ENCODE measurements around the gene DNAJB7. TPM values are rescaled to one million over a fixed set of nuclear protein-coding genes. Genes with fewer than 3 reads are reported as not detected.
A peak's percentile ranks its signal among the peaks of the same experiment; 100 is the strongest.

The DNAJB7 gene
- total and polyA plus RNA-seq, 10 of the 15 experiments (the other 5 are each of a cell fraction or from before 2014, with no cell fraction given) = 0.03 to 0.70 (median 0.29) TPM; not detected in 6

DNA sequence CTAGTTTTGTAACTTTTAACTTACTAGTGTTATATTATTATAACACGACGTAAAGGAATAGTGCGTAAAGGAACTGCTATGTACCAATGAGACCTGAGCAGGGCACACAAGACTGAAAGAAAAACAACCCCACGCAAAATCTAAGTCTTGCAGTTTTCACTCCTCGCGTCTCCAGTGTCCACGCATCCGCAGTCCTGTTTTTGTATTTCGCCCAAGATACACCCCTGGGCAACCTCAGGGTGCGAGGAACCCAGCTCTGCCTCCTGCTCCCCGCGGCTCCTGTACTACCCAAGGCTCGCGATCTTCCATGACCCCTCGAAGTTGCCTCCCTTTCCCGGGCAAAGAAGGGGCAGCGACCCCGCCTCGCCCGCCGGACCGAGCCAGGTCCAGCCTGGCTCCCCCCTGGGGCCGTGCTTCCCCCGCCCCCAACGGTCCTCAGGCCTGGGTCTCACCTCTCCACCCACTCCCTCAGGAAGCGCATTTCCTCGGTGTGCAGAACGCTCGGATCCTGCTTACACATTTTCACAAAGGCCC, 5.9 kb downstream of the DNAJB7 start (continued):
- no peak for TF ChIP-seq CBX3 (IDR thresholded peaks at IDR 0.05; ENCODE audit: borderline replicate concordance, low read depth)
- TF ChIP-seq, protein P1, sequence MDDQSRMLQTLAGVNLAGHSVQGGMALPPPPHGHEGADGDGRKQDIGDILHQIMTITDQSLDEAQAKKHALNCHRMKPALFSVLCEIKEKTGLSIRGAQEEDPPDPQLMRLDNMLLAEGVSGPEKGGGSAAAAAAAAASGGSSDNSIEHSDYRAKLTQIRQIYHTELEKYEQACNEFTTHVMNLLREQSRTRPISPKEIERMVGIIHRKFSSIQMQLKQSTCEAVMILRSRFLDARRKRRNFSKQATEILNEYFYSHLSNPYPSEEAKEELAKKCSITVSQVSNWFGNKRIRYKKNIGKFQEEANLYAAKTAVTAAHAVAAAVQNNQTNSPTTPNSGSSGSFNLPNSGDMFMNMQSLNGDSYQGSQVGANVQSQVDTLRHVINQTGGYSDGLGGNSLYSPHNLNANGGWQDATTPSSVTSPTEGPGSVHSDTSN (IDR thresholded peaks at IDR 0.05; ENCODE audit: insufficient replicate concordance, low read depth, low read length) = no peak
- TF ChIP-seq, protein P2, sequence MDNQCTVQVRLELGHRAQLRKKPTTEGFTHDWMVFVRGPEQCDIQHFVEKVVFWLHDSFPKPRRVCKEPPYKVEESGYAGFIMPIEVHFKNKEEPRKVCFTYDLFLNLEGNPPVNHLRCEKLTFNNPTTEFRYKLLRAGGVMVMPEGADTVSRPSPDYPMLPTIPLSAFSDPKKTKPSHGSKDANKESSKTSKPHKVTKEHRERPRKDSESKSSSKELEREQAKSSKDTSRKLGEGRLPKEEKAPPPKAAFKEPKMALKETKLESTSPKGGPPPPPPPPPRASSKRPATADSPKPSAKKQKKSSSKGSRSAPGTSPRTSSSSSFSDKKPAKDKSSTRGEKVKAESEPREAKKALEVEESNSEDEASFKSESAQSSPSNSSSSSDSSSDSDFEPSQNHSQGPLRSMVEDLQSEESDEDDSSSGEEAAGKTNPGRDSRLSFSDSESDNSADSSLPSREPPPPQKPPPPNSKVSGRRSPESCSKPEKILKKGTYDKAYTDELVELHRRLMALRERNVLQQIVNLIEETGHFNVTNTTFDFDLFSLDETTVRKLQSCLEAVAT (IDR thresholded peaks at IDR 0.05) = no peak
- TF ChIP-seq RB1 (IDR thresholded peaks at IDR 0.05; ENCODE audit: borderline replicate concordance) = no peak; the same call in 1 of the 2 replicates
- TF ChIP-seq STAT1 (conservative IDR thresholded peaks at IDR 0.05) = no peak
- peak; percentile 71; the same call in 1 of the 2 replicates for TF ChIP-seq SIN3A (IDR thresholded peaks at IDR 0.05; ENCODE audit: low read depth, low read length)
- no peak for TF ChIP-seq BMI1 (IDR thresholded peaks at IDR 0.05; ENCODE audit: borderline replicate concordance)
- no peak for TF ChIP-seq NRF1 (conservative IDR thresholded peaks at IDR 0.05; ENCODE audit: low read depth, low read length)
- TF ChIP-seq MTA3 (IDR thresholded peaks at IDR 0.05; ENCODE audit: borderline replicate concordance, low read length) = no peak
- no peak for TF ChIP-seq ZNF622 (IDR thresholded peaks at IDR 0.05)
- TF ChIP-seq, protein P3, sequence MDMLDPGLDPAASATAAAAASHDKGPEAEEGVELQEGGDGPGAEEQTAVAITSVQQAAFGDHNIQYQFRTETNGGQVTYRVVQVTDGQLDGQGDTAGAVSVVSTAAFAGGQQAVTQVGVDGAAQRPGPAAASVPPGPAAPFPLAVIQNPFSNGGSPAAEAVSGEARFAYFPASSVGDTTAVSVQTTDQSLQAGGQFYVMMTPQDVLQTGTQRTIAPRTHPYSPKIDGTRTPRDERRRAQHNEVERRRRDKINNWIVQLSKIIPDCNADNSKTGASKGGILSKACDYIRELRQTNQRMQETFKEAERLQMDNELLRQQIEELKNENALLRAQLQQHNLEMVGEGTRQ (IDR thresholded peaks at IDR 0.05; ENCODE audit: borderline replicate concordance, low read depth, low read length) = no peak
- TF ChIP-seq, protein P4, sequence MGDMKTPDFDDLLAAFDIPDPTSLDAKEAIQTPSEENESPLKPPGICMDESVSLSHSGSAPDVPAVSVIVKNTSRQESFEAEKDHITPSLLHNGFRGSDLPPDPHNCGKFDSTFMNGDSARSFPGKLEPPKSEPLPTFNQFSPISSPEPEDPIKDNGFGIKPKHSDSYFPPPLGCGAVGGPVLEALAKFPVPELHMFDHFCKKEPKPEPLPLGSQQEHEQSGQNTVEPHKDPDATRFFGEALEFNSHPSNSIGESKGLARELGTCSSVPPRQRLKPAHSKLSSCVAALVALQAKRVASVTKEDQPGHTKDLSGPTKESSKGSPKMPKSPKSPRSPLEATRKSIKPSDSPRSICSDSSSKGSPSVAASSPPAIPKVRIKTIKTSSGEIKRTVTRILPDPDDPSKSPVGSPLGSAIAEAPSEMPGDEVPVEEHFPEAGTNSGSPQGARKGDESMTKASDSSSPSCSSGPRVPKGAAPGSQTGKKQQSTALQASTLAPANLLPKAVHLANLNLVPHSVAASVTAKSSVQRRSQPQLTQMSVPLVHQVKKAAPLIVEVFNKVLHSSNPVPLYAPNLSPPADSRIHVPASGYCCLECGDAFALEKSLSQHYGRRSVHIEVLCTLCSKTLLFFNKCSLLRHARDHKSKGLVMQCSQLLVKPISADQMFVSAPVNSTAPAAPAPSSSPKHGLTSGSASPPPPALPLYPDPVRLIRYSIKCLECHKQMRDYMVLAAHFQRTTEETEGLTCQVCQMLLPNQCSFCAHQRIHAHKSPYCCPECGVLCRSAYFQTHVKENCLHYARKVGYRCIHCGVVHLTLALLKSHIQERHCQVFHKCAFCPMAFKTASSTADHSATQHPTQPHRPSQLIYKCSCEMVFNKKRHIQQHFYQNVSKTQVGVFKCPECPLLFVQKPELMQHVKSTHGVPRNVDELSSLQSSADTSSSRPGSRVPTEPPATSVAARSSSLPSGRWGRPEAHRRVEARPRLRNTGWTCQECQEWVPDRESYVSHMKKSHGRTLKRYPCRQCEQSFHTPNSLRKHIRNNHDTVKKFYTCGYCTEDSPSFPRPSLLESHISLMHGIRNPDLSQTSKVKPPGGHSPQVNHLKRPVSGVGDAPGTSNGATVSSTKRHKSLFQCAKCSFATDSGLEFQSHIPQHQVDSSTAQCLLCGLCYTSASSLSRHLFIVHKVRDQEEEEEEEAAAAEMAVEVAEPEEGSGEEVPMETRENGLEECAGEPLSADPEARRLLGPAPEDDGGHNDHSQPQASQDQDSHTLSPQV (IDR thresholded peaks at IDR 0.05) = no peak
- no peak for TF ChIP-seq MYB (IDR thresholded peaks at IDR 0.05; ENCODE audit: borderline replicate concordance, low read depth, low read length)
- no peak; a peak in 1 of 3 replicates for TF ChIP-seq EGR1 (IDR thresholded peaks at IDR 0.05; ENCODE audit: borderline replicate concordance in 1 of 2, low read depth in 2 of 2, low read length in 2 of 2)
- no peak for TF ChIP-seq EED (IDR thresholded peaks at IDR 0.05; ENCODE audit: low read depth)
- no peak for TF ChIP-seq SRF (IDR thresholded peaks at IDR 0.05; ENCODE audit: low read depth in 2 of 2, low read length in 2 of 2)
- TF ChIP-seq NR2C2 (IDR thresholded peaks at IDR 0.05; ENCODE audit: borderline replicate concordance, control insufficient read depth, insufficient read length, low read depth) = no peak
- TF ChIP-seq, protein P5, sequence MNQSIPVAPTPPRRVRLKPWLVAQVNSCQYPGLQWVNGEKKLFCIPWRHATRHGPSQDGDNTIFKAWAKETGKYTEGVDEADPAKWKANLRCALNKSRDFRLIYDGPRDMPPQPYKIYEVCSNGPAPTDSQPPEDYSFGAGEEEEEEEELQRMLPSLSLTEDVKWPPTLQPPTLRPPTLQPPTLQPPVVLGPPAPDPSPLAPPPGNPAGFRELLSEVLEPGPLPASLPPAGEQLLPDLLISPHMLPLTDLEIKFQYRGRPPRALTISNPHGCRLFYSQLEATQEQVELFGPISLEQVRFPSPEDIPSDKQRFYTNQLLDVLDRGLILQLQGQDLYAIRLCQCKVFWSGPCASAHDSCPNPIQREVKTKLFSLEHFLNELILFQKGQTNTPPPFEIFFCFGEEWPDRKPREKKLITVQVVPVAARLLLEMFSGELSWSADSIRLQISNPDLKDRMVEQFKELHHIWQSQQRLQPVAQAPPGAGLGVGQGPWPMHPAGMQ (IDR thresholded peaks at IDR 0.05; ENCODE audit: borderline replicate concordance) = no peak
- TF ChIP-seq RAD51 (IDR thresholded peaks at IDR 0.05) = no peak
- TF ChIP-seq ZNF274 (IDR thresholded peaks at IDR 0.05; ENCODE audit: insufficient read depth, insufficient read length) = no peak
- no peak for TF ChIP-seq SMAD5 (IDR thresholded peaks at IDR 0.05; ENCODE audit: low read depth)
- TF ChIP-seq KDM1A (IDR thresholded peaks at IDR 0.05; ENCODE audit: borderline replicate concordance) = no peak
- TF ChIP-seq NFXL1 (IDR thresholded peaks at IDR 0.05; ENCODE audit: borderline replicate concordance) = no peak
